Upper lobe of right lung (tissue), 1 donor: ENCODE results near the gene KCNAB2. TPM values are rescaled to one million over a fixed set of nuclear protein-coding genes. Genes with fewer than 3 reads are reported as not detected.

ENCODE experiments used
- ATAC-seq: fragments of 200-7000 bp; cut with Tn5 transposase; one replicate; pipeline ENCODE4 v1.9.1; 2020; ENCODE audit warnings: mild to moderate bottlenecking, moderate library complexity
- DNase-seq: peaks from one replicate; pipeline ENCODE4 v3.0.0-alpha.2; 2020
- H3K27ac ChIP-seq: fragments of 200-600 bp; one replicate; pipeline ENCODE4 v1.8.0; 2022
- H3K27me3 ChIP-seq: fragments of 200-600 bp; one replicate; pipeline ENCODE4 v1.8.0; 2022; ENCODE audit warnings: mild to moderate bottlenecking
- H3K36me3 ChIP-seq: fragments of 200-600 bp; one replicate; pipeline ENCODE4 v1.8.0; 2022
- H3K4me1 ChIP-seq: fragments of 200-600 bp; one replicate; pipeline ENCODE4 v1.8.0; 2022
- H3K4me3 ChIP-seq: fragments of 200-600 bp; one replicate; pipeline ENCODE4 v1.8.0; 2022; ENCODE audit warnings: mild to moderate bottlenecking
- H3K9me3 ChIP-seq: fragments of 200-600 bp; one replicate; pipeline ENCODE4 v1.8.0; 2022
- CTCF ChIP-seq: fragments of 200-600 bp; IDR thresholded peaks from one replicate; pipeline ENCODE4 v1.8.0; 2022; ENCODE audit warnings: antibody characterized with exemption
- intact Hi-C: fragments of 100-400 bp; cut with DNase I; formaldehyde crosslinking; loops from one replicate; pipeline ENCODE4 v1.11.0; 2022
- total RNA-seq: library from RNA; stranded (reverse); fragmentation: NEBNext Ultra II Directional; extraction: Animal tissue kit (Norgen Biotek cat#: 25700); gene quantifications from one replicate; pipeline ENCODE4 v1.2.1, GENCODE V29; 2021
- donor health status: DM: no; HTN: yes; CAD: no; lungs with severe emphysema.

Gene KCNAB2
- total RNA-seq, 1 donor from 2014 or later = 60.4 TPM

- no peak for TF ChIP-seq CTCF
- Histone ChIP-seq H3K36me3 (no peaks in the 10 kb centered on the region), H3K27me3 (no peaks in the 10 kb centered on the region), H3K4me1 (no peaks in the 10 kb centered on the region), H3K27ac (no peak overlapping the region), H3K4me3 (no peak overlapping the region), H3K9me3 (no peaks in the 10 kb centered on the region)
- intact Hi-C loops = no loop called here
- ATAC-seq = no peak
- DNase-seq = peak; percentile 44
These were observed 91.0 kb downstream of the KCNAB2 start for GRCh38 chr1:6136516-6137220.

- no peaks in the 10 kb centered on the region for H3K4me1 ChIP-seq
- ATAC-seq (no peak), DNase-seq (peak; percentile 19)
- H3K4me3 ChIP-seq = no peak overlapping the region
- H3K27me3 ChIP-seq = no peaks in the 10 kb centered on the region
- no peaks in the 10 kb centered on the region for H3K36me3 ChIP-seq
- no peaks in the 10 kb centered on the region for H3K9me3 ChIP-seq
- TF ChIP-seq CTCF = no peak
- intact Hi-C loops = no loop called here
- H3K27ac ChIP-seq = no peak overlapping the region
These were observed 92.1 kb downstream of the KCNAB2 start for GRCh38 chr1:6137758-6138157.

GRCh38 chr1:6140413-6140812 lies 94.7 kb downstream of the KCNAB2 start:
- Histone ChIP-seq H3K27me3 (no peaks in the 10 kb centered on the region), H3K9me3 (no peaks in the 10 kb centered on the region), H3K4me3 (no peak overlapping the region), H3K4me1 (no peaks in the 10 kb centered on the region), H3K27ac (no peak overlapping the region), H3K36me3 (no peaks in the 10 kb centered on the region)
- intact Hi-C loops = no loop called here
- ATAC-seq (no peak), DNase-seq (no peak)
- TF ChIP-seq CTCF = no peak

- Histone ChIP-seq H3K9me3 (no peaks in the 10 kb centered on the region), H3K36me3 (no peaks in the 10 kb centered on the region), H3K27me3 (peaks cover 9% of the 10 kb centered on the region), H3K27ac (no peak overlapping the region), H3K4me3 (no peak overlapping the region), H3K4me1 (no peaks in the 10 kb centered on the region)
- ATAC-seq (no peak), DNase-seq (no peak)
- TF ChIP-seq CTCF = no peak
- intact Hi-C loops = no loop called here
These were observed 95.9 kb downstream of the KCNAB2 start for GRCh38 chr1:6141592-6141991.

- ATAC-seq = no peak
- intact Hi-C loops = no loop called here
- no peak for TF ChIP-seq CTCF
- peaks cover 14% of the 10 kb centered on the region for H3K27me3 ChIP-seq
- H3K4me3 ChIP-seq = no peak overlapping the region
- H3K36me3 ChIP-seq = no peaks in the 10 kb centered on the region
- DNase-seq = no peak
- no peak overlapping the region for H3K27ac ChIP-seq
- no peaks in the 10 kb centered on the region for H3K4me1 ChIP-seq
- no peaks in the 10 kb centered on the region for H3K9me3 ChIP-seq
These were observed 96.4 kb downstream of the KCNAB2 start for GRCh38 chr1:6142036-6142621.
